ENCODE measurements around the gene DMTF1.

The DMTF1 gene

GRCh38 chr7:87113077-87113476 lies 39.2 kb upstream of the DMTF1 start:
- no peak for TF ChIP-seq CTCF (IDR thresholded peaks at IDR 0.05)

- TF ChIP-seq CTCF (IDR thresholded peaks at IDR 0.05): no peak
These were observed 35.9 kb upstream of the DMTF1 start for GRCh38 chr7:87116315-87116714.

GRCh38 chr7:87119581-87119980 lies 32.7 kb upstream of the DMTF1 start:
- TF ChIP-seq CTCF (IDR thresholded peaks at IDR 0.05): no peak

GRCh38 chr7:87123105-87123504 lies 29.1 kb upstream of the DMTF1 start:
- TF ChIP-seq CTCF (IDR thresholded peaks at IDR 0.05): no peak

- no peak for TF ChIP-seq CTCF (IDR thresholded peaks at IDR 0.05)
These were observed 25.2 kb upstream of the DMTF1 start for GRCh38 chr7:87127019-87127418.

- TF ChIP-seq CTCF (IDR thresholded peaks at IDR 0.05): no peak
These were observed 23.4 kb upstream of the DMTF1 start for GRCh38 chr7:87128861-87129267.

GRCh38 chr7:87129332-87129731 lies 22.9 kb upstream of the DMTF1 start:
- TF ChIP-seq CTCF (IDR thresholded peaks at IDR 0.05): no peak

- TF ChIP-seq CTCF (IDR thresholded peaks at IDR 0.05): no peak
These were observed 22.4 kb upstream of the DMTF1 start for GRCh38 chr7:87129848-87130247.
